LNCAP (cell line): Measurements from ENCODE around the gene PIP4P1.

Experiments used
- CTCF ChIP-seq: fragments of 450-650 bp; IDR thresholded peaks from 2 replicates; pipeline ENCODE4 v1.5.1; 2017; ENCODE audit warnings: mild to moderate bottlenecking

PIP4P1 gene

GRCh38 chr14:20427231-20428009 is 33.8 kb downstream of the PIP4P1 start:
- TF ChIP-seq CTCF = no peak

GRCh38 chr14:20424851-20425250 is 36.4 kb downstream of the PIP4P1 start:
- TF ChIP-seq CTCF = no peak

- no peak for TF ChIP-seq CTCF
Measured at GRCh38 chr14:20422886-20423285, 38.3 kb downstream of the PIP4P1 start.

GRCh38 chr14:20421267-20421666 is 40.0 kb downstream of the PIP4P1 start:
- no peak for TF ChIP-seq CTCF

GRCh38 chr14:20419419-20419818 is 41.8 kb downstream of the PIP4P1 start:
- TF ChIP-seq CTCF = no peak

- no peak for TF ChIP-seq CTCF
Measured at GRCh38 chr14:20418501-20418909, 42.7 kb downstream of the PIP4P1 start.

GRCh38 chr14:20417250-20418186 is 43.7 kb downstream of the PIP4P1 start:
- no peak for TF ChIP-seq CTCF
